ENCODE measurements around the gene PHACTR1. TPM values are rescaled to one million over a fixed set of nuclear protein-coding genes. Genes with fewer than 3 reads are reported as not detected.

Gene PHACTR1
- total RNA-seq, 1 donor from 2014 or later: 72.8 TPM

DNA sequence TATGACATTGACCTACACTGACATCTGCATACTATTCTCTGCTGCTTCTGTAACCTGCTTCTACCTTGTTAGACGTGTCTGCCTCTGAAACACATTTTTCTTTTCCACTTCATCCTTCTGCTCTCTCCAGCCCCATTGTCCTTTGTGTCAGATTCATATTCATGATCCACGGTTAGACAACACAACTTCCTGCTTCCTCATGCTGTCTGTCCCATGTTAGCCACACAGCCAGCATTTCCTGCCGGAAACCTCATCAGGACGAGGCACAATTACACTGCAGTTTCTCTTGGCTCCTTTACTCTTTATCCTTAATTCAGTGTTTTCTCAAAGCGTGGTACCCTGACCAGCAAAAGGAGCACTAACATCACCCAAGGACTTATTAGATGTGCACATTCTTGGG lies 461.5 kb downstream of the PHACTR1 start:
- peak; percentile 53 for ATAC-seq
- H3K9me3 ChIP-seq: no peaks in the 10 kb centered on the region
- peaks cover 5% of the 10 kb centered on the region for H3K4me1 ChIP-seq
- TF ChIP-seq, protein P1, sequence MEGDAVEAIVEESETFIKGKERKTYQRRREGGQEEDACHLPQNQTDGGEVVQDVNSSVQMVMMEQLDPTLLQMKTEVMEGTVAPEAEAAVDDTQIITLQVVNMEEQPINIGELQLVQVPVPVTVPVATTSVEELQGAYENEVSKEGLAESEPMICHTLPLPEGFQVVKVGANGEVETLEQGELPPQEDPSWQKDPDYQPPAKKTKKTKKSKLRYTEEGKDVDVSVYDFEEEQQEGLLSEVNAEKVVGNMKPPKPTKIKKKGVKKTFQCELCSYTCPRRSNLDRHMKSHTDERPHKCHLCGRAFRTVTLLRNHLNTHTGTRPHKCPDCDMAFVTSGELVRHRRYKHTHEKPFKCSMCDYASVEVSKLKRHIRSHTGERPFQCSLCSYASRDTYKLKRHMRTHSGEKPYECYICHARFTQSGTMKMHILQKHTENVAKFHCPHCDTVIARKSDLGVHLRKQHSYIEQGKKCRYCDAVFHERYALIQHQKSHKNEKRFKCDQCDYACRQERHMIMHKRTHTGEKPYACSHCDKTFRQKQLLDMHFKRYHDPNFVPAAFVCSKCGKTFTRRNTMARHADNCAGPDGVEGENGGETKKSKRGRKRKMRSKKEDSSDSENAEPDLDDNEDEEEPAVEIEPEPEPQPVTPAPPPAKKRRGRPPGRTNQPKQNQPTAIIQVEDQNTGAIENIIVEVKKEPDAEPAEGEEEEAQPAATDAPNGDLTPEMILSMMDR (IDR thresholded peaks at IDR 0.05): no peak
- no peak for DNase-seq
- intact Hi-C loops (cut with DNase I): no loop called here
- no peaks in the 10 kb centered on the region for H3K27me3 ChIP-seq
- no peak overlapping the region for H3K4me3 ChIP-seq
- H3K36me3 ChIP-seq: no peaks in the 10 kb centered on the region
- H3K27ac ChIP-seq: no peak overlapping the region

DNA sequence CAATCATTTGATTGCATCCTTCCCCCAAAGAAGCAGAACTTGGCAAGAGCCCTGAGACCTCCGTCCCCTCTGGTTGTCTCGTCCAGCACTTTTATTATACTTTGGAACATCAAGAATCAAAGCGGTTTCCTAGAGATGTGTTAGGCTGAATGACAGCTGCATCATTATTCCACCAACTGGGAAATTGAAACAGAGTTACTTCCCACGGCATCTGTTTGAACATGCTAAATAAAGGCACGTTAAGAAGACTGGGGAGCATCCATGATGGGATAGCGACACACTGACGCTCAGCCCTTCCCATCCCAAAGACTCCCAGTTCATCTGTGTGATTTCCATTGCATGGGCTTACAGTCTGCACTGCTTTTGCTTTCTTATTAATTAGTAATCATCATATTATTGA lies 464.0 kb downstream of the PHACTR1 start:
- H3K36me3 ChIP-seq: no peaks in the 10 kb centered on the region
- H3K9me3 ChIP-seq: no peaks in the 10 kb centered on the region
- intact Hi-C loops (cut with DNase I): no loop called here
- H3K27me3 ChIP-seq: no peaks in the 10 kb centered on the region
- TF ChIP-seq, protein P1 (IDR thresholded peaks at IDR 0.05): no peak
- H3K4me1 ChIP-seq: peaks cover 5% of the 10 kb centered on the region
- ATAC-seq (no peak), DNase-seq (no peak)
- no peak overlapping the region for H3K4me3 ChIP-seq
- H3K27ac ChIP-seq: no peak overlapping the region

DNA sequence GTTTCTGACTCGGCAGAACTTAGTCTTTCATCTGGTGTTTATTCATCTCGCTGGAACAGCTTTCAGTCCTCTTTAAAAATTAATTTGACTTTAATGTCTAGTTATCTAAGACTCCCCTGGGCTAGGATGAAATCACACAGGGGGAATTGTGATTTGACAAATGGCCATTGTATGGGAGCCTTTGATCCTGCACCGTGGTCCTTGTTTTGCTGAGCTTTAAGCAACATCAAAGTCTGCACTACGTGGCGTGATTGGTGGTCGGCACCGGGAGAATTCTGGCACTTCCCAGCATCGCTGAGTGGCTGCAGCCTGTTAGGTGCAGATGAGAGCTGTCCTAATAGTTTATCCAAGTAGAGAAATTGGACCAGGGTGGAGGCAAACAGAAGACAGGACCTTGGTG lies 464.8 kb downstream of the PHACTR1 start:
- no peaks in the 10 kb centered on the region for H3K9me3 ChIP-seq
- no peak overlapping the region for H3K27ac ChIP-seq
- no peaks in the 10 kb centered on the region for H3K36me3 ChIP-seq
- no peak for ATAC-seq
- H3K4me3 ChIP-seq: no peak overlapping the region
- TF ChIP-seq, protein P1 (IDR thresholded peaks at IDR 0.05): no peak
- intact Hi-C loops (cut with DNase I): no loop called here
- no peaks in the 10 kb centered on the region for H3K27me3 ChIP-seq
- DNase-seq: no peak
- H3K4me1 ChIP-seq: peaks cover 5% of the 10 kb centered on the region

DNA sequence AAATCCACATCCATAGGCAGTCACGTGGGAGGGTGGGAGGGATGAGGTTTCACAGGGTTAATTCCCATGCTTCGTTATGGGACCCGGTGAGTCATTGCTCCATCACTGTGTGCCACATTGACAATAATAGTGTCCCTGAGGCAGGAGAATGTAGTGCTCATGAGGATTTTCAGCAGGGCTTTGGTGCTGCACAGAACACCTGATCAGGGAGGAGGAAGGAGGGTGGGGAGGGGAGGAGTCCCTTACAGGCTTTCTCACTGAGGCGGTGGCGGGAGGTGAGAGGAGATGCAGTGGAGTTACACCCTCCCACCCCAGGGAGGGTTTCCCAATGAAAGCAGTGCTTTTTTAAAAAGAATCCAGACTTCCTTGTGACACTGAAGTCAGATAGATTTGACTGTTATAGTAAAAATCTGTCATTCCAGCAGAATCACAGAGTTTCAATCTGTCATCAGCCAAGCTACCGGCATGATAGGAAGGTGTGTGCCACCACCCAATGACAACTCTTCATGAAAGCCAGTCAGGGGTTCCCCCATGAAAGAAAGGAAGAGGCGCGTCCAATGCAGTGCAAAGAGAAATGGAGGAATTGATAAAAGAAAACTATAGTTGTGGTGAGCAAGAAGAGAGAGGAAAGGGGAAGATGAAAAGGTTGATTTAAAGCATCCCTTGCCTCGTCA lies 467.0 kb downstream of the PHACTR1 start:
- no peak for DNase-seq
- Histone ChIP-seq H3K4me3 (no peak overlapping the region), H3K27ac (no peak overlapping the region), H3K4me1 (no peaks in the 10 kb centered on the region), H3K27me3 (no peaks in the 10 kb centered on the region), H3K36me3 (no peaks in the 10 kb centered on the region), H3K9me3 (no peaks in the 10 kb centered on the region)
- no peak for ATAC-seq
- intact Hi-C loops (cut with DNase I): no loop called here
- TF ChIP-seq, protein P1 (IDR thresholded peaks at IDR 0.05): no peak

GRCh38 chr6:13184089-13184468 lies 467.5 kb downstream of the PHACTR1 start:
- H3K4me3 ChIP-seq: no peak overlapping the region
- ATAC-seq: no peak
- intact Hi-C loops (cut with DNase I): no loop called here
- H3K9me3 ChIP-seq: no peaks in the 10 kb centered on the region
- H3K36me3 ChIP-seq: no peaks in the 10 kb centered on the region
- H3K4me1 ChIP-seq: no peaks in the 10 kb centered on the region
- H3K27ac ChIP-seq: no peak overlapping the region
- DNase-seq: no peak
- TF ChIP-seq, protein P1 (IDR thresholded peaks at IDR 0.05): no peak
- no peaks in the 10 kb centered on the region for H3K27me3 ChIP-seq

GRCh38 chr6:13184547-13184946 lies 468.0 kb downstream of the PHACTR1 start:
- ATAC-seq (no peak), DNase-seq (no peak)
- no peaks in the 10 kb centered on the region for H3K4me1 ChIP-seq
- no peaks in the 10 kb centered on the region for H3K9me3 ChIP-seq
- H3K27ac ChIP-seq: no peak overlapping the region
- H3K36me3 ChIP-seq: no peaks in the 10 kb centered on the region
- intact Hi-C loops (cut with DNase I): no loop called here
- TF ChIP-seq, protein P1 (IDR thresholded peaks at IDR 0.05): no peak
- no peak overlapping the region for H3K4me3 ChIP-seq
- H3K27me3 ChIP-seq: no peaks in the 10 kb centered on the region

Data from upper lobe of right lung (tissue), 1 donor.